Measurements from ENCODE around the gene CALML5. TPM values are rescaled to one million over a fixed set of nuclear protein-coding genes. Genes with fewer than 3 reads are reported as not detected.

Gene CALML5
- total RNA-seq, 1 experiment from 2014 or later, result not detected

DNA sequence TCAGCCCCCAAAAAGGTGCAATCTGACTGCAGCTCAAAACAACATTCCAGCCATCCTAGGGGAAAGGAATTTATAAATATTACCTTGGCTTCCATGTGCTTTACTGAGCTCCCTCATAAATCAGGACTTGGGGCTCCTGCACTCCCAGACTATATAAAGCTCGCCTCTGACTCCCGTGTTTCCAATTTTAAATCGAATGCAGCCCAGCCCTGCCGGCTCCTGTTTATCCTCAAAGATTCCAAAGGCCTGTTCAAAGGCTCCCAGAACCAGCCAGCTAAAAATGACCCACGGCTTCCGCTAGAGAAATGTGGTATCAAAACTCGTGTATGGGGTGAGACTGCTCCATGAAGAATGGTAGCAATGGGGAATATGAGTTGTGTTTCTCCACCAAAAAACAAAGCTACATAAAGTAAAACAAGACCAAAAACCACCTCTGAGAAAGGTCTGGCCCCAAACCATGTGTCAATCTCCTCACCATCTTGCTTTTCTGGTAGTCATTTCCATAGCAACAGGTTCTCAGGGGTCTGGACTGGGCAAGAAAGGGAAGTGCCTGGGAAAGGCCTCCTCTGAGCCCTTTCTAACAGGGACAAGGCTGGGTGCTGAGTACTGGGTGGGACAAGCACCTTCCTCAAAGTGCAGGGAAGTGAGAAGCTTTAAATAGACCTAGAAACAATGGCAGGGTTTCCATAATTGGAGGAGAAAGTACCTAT lies 30.5 kb upstream of the CALML5 start:
- Mint-ChIP-seq H3K27me3 (ENCODE audit: insufficient read depth, unreplicated experiment) (no peaks in the 10 kb centered on the region), H3K27ac (ENCODE audit: low read depth, unreplicated experiment) (peak overlapping the region; percentile 42), H3K4me3 (ENCODE audit: unreplicated experiment) (no peak overlapping the region), H3K36me3 (ENCODE audit: insufficient read depth, unreplicated experiment) (no peaks in the 10 kb centered on the region), H3K4me1 (ENCODE audit: insufficient read depth, unreplicated experiment) (peaks cover 15% of the 10 kb centered on the region), H3K9me3 (ENCODE audit: unreplicated experiment) (no peaks in the 10 kb centered on the region)
- no peak for DNase-seq (ENCODE audit: unreplicated experiment)
- no TSS peak for BruUV-seq (replicated peaks)
- CTCF ChIA-PET, result interaction anchor here (0.6 to 1.4 kb wide), 3 partner anchors 88 to 325 kb away, joined by 3 read pairs; no protein-coding TSS in a partner anchor
- no peak for TF ChIP-seq CTCF (IDR thresholded peaks at IDR 0.05; ENCODE audit: unreplicated experiment)
- intact Hi-C loops (cut with micrococcal nuclease), result no loop called here
- POLR2A ChIA-PET, result interaction anchor here (0.5 to 3.2 kb wide), 9 partner anchors 9 to 566 kb away, joined by 3 to 10 read pairs (median 4); no protein-coding TSS in a partner anchor

DNA sequence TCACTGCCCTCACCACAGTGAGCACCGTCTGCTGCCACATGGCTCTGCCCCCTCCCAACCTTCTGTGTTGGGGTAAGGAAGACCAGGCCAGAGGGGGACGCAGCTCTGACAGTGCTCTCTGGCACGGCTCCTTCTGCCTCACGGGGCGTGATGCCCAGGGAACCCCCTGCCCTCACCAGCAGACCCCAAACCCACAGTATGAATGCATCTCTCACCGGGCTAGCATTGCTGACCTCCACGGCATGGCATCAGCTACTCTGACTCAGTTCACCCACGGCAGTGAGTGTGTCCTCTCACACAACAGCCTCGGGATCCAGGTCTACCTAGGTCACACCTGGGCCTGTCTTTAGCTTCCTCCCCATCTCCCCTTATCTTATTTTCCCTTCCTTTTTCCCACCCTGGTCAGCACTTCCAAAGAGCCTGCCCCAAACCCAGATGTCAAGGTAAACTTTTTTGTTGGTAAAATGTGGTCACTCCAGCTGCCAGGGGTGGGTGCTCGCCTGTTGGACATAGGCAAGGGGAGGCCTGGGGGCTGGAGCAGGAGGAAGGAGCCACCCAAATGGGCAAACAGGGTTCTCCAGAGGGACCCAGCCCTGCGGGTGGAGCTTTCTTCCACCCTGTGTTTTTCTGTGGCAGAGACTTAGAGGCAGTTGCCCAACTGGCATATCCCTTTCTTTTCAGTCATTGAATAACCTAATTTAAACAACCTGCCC lies 29.8 kb upstream of the CALML5 start:
- DNase-seq (ENCODE audit: unreplicated experiment), result no peak
- no peaks in the 10 kb centered on the region for H3K36me3 Mint-ChIP-seq (ENCODE audit: insufficient read depth, unreplicated experiment)
- POLR2A ChIA-PET, result interaction anchor here (0.6 to 3.2 kb wide), 4 partner anchors 10 to 85 kb away, joined by 3 to 10 read pairs (median 4); no protein-coding TSS in a partner anchor
- H3K4me3 Mint-ChIP-seq (ENCODE audit: unreplicated experiment), result no peak overlapping the region
- TF ChIP-seq CTCF (IDR thresholded peaks at IDR 0.05; ENCODE audit: unreplicated experiment), result no peak
- CTCF ChIA-PET, result interaction anchor here (0.6 to 1.4 kb wide), 3 partner anchors 85 to 94 kb away, joined by 3 read pairs; no protein-coding TSS in a partner anchor
- BruUV-seq (replicated peaks), result no TSS peak
- H3K9me3 Mint-ChIP-seq (ENCODE audit: unreplicated experiment), result no peaks in the 10 kb centered on the region
- no peaks in the 10 kb centered on the region for H3K27me3 Mint-ChIP-seq (ENCODE audit: insufficient read depth, unreplicated experiment)
- intact Hi-C loops (cut with micrococcal nuclease), result no loop called here
- H3K4me1 Mint-ChIP-seq (ENCODE audit: insufficient read depth, unreplicated experiment), result peaks cover 8% of the 10 kb centered on the region
- peak overlapping the region; percentile 42 for H3K27ac Mint-ChIP-seq (ENCODE audit: low read depth, unreplicated experiment)

GRCh38 chr10:5527332-5528200 lies 28.2 kb upstream of the CALML5 start:
- ChIA-PET POLR2A (interaction anchor here (0.7 to 3.2 kb wide), 4 partner anchors 11 to 164 kb away, joined by 3 to 10 read pairs (median 4); no protein-coding TSS in a partner anchor), CTCF (no interaction called here)
- no peak for TF ChIP-seq CTCF (IDR thresholded peaks at IDR 0.05; ENCODE audit: unreplicated experiment)
- intact Hi-C loops (cut with micrococcal nuclease), result no loop called here
- H3K4me3 Mint-ChIP-seq (ENCODE audit: unreplicated experiment), result no peak overlapping the region
- no peaks in the 10 kb centered on the region for H3K9me3 Mint-ChIP-seq (ENCODE audit: unreplicated experiment)
- H3K36me3 Mint-ChIP-seq (ENCODE audit: insufficient read depth, unreplicated experiment), result no peaks in the 10 kb centered on the region
- no TSS peak for BruUV-seq (replicated peaks)
- peaks cover 8% of the 10 kb centered on the region for H3K4me1 Mint-ChIP-seq (ENCODE audit: insufficient read depth, unreplicated experiment)
- H3K27ac Mint-ChIP-seq (ENCODE audit: low read depth, unreplicated experiment), result no peak overlapping the region
- no peak for DNase-seq (ENCODE audit: unreplicated experiment)
- H3K27me3 Mint-ChIP-seq (ENCODE audit: insufficient read depth, unreplicated experiment), result no peaks in the 10 kb centered on the region

All from MCF 10A (cell line).